Smooth muscle cell (in vitro differentiated cells): ENCODE results near the gene TPSAB1. TPM values are rescaled to one million over a fixed set of nuclear protein-coding genes. Genes with fewer than 3 reads are reported as not detected.
"Not testable (repeated sequence)": the region's sequence is repeated elsewhere in the genome, so short reads cannot be mapped to it uniquely, and the experiment has no call there.

Experiments
- DNase-seq: peaks from one replicate; lab custom pipeline; 2025; ENCODE audit not compliant: unreplicated experiment; lab: John Stamatoyannopoulos, UW
- H2AFZ ChIP-seq: fragments of 200-600 bp; sonication (generic); 2 replicates; pipeline ENCODE4 v1.6.0; 2016; ENCODE audit warnings: antibody characterized with exemption, low read depth, mild to moderate bottlenecking
- H3F3A ChIP-seq: fragments of 200-600 bp; sonication (generic); 2 replicates; pipeline ENCODE4 v1.6.0; 2017; ENCODE audit warnings: antibody characterized with exemption, low read depth
- H3K27ac ChIP-seq: fragments of 200-600 bp; sonication (generic); 2 replicates; pipeline ENCODE4 v1.5.1; 2016; ENCODE audit warnings: low read depth, mild to moderate bottlenecking
- H3K27me3 ChIP-seq: fragments of 200-600 bp; sonication (generic); 2 replicates; pipeline ENCODE4 v1.6.1; 2016; ENCODE audit warnings: low read depth, mild to moderate bottlenecking
- H3K36me3 ChIP-seq: fragments of 200-600 bp; sonication (generic); 2 replicates; pipeline ENCODE4 v1.5.1; 2016; ENCODE audit warnings: low read depth
- H3K4me1 ChIP-seq: fragments of 200-600 bp; sonication (generic); 2 replicates; pipeline ENCODE4 v1.5.1; 2016; ENCODE audit warnings: low read depth
- H3K4me2 ChIP-seq: fragments of 200-600 bp; sonication (generic); 2 replicates; pipeline ENCODE4 v1.6.0; 2016; ENCODE audit warnings: mild to moderate bottlenecking
- H3K4me3 ChIP-seq: fragments of 200-600 bp; sonication (generic); 2 replicates; pipeline ENCODE4 v1.5.1; 2016; ENCODE audit warnings: mild to moderate bottlenecking
- H3K79me2 ChIP-seq: fragments of 200-600 bp; sonication (generic); 2 replicates; pipeline ENCODE4 v1.6.0; 2016; ENCODE audit warnings: low read depth, mild to moderate bottlenecking
- H3K9ac ChIP-seq: fragments of 200-600 bp; sonication (generic); 2 replicates; pipeline ENCODE4 v1.6.0; 2016; ENCODE audit warnings: low read depth
- H3K9me3 ChIP-seq: fragments of 200-600 bp; sonication (generic); replicated peaks from 2 replicates; pipeline ENCODE4 v1.5.1; 2016; ENCODE audit warnings: low read depth
- H4K20me1 ChIP-seq: fragments of 200-600 bp; sonication (generic); 2 replicates; pipeline ENCODE4 v1.6.0; 2016; ENCODE audit warnings: low read depth
- CTCF ChIP-seq: fragments of 200-600 bp; sonication (generic); IDR thresholded peaks from 2 replicates; pipeline ENCODE4 v1.5.1; 2017; ENCODE audit warnings: borderline replicate concordance, mild to moderate bottlenecking, antibody characterized with exemption; ENCODE audit not compliant: insufficient read depth, poor library complexity, severe bottlenecking
- WGBS: methylation state at CpG from one replicate; pipeline ENCODE4 v1.1.7; 2016; ENCODE audit warnings: low lambda C conversion rate; 5-methylcytosine and 5-hydroxymethylcytosine counted together
- polyA plus RNA-seq: library from polyadenylated mRNA; unstranded; fragments of >200 nt; fragmentation: Nextera tagmentation; extraction: Ambion mirVana; gene quantifications from 2 replicates; pipeline ENCODE4 v1.2.1, GENCODE V29; 2016
- total RNA-seq: library from RNA; depleted of rRNA; stranded (reverse); fragments of >200 nt; gene quantifications from 2 replicates; pipeline ENCODE4 v1.2.3, GENCODE V29; 2014

Gene TPSAB1
- total and polyA plus RNA-seq, 2 experiments from 2014 or later = not detected

GRCh38 chr16:1232049-1232748 lies 8.3 kb upstream of the TPSAB1 start:
- WGBS = no CpG with 5 or more reads among the region's 47 CpGs
- H3K9ac ChIP-seq, H3K9me3 ChIP-seq, H3K4me1 ChIP-seq, DNase-seq, H3K4me2 ChIP-seq, H3K27ac ChIP-seq, H3K27me3 ChIP-seq, H3K36me3 ChIP-seq, H3F3A ChIP-seq, H2AFZ ChIP-seq, H4K20me1 ChIP-seq, H3K79me2 ChIP-seq, H3K4me3 ChIP-seq: not testable (repeated sequence)

GRCh38 chr16:1236659-1237058 lies 3.8 kb upstream of the TPSAB1 start:
- WGBS = no CpG with 5 or more reads among the region's 29 CpGs
- H2AFZ ChIP-seq, H3K9ac ChIP-seq, H3K36me3 ChIP-seq, H4K20me1 ChIP-seq, H3K4me2 ChIP-seq, H3K4me3 ChIP-seq, H3K9me3 ChIP-seq, H3K4me1 ChIP-seq, H3F3A ChIP-seq, H3K79me2 ChIP-seq, H3K27ac ChIP-seq, H3K27me3 ChIP-seq, DNase-seq: not testable (repeated sequence)

GRCh38 chr16:1237990-1238389 lies 2.5 kb upstream of the TPSAB1 start:
- no peaks in the 10 kb centered on the region for H3K4me1 ChIP-seq
- H4K20me1 ChIP-seq = no peaks in the 10 kb centered on the region
- H3F3A ChIP-seq = no peaks in the 10 kb centered on the region
- no peaks in the 10 kb centered on the region for H3K9me3 ChIP-seq
- H3K27me3 ChIP-seq = no peaks in the 10 kb centered on the region
- no peak overlapping the region for H3K9ac ChIP-seq
- no peak overlapping the region for H2AFZ ChIP-seq
- WGBS = 97% methylated on average over 9 of the region's 9 CpGs
- no peak overlapping the region for H3K4me3 ChIP-seq
- no peak for TF ChIP-seq CTCF
- DNase-seq = no peak
- no peak overlapping the region for H3K27ac ChIP-seq
- H3K36me3 ChIP-seq = no peaks in the 10 kb centered on the region
- H3K4me2 ChIP-seq = no peak overlapping the region
- H3K79me2 ChIP-seq = no peaks in the 10 kb centered on the region

GRCh38 chr16:1238909-1239308 lies 1.6 kb upstream of the TPSAB1 start:
- H2AFZ ChIP-seq, H3K4me1 ChIP-seq, H3K4me2 ChIP-seq, H3F3A ChIP-seq, H3K36me3 ChIP-seq, H3K27me3 ChIP-seq, H3K79me2 ChIP-seq, H3K4me3 ChIP-seq, H3K27ac ChIP-seq, DNase-seq, H3K9me3 ChIP-seq, H4K20me1 ChIP-seq, H3K9ac ChIP-seq: not testable (repeated sequence)
- 96% methylated on average over 10 of the region's 23 CpGs for WGBS

- H3K9me3 ChIP-seq, H3F3A ChIP-seq, H3K4me1 ChIP-seq, H4K20me1 ChIP-seq, H3K27me3 ChIP-seq, H3K9ac ChIP-seq, H3K36me3 ChIP-seq, H3K27ac ChIP-seq, H2AFZ ChIP-seq, H3K79me2 ChIP-seq, H3K4me3 ChIP-seq, DNase-seq, H3K4me2 ChIP-seq: not testable (repeated sequence)
- WGBS = 100% methylated on average over 2 of the region's 9 CpGs
Measured at GRCh38 chr16:1239575-1239974, 930 bp upstream of the TPSAB1 start.

- H3K9ac ChIP-seq, H3K27me3 ChIP-seq, H3K4me1 ChIP-seq, H3K79me2 ChIP-seq, H3K4me2 ChIP-seq, H4K20me1 ChIP-seq, H3K27ac ChIP-seq, H3K4me3 ChIP-seq, H2AFZ ChIP-seq, H3F3A ChIP-seq, H3K36me3 ChIP-seq, DNase-seq, H3K9me3 ChIP-seq: not testable (repeated sequence)
- WGBS = 90% methylated on average over 10 of the region's 15 CpGs
Measured at GRCh38 chr16:1241081-1241480, 576 bp downstream of the TPSAB1 start.

GRCh38 chr16:1243363-1243762 lies 2.9 kb downstream of the TPSAB1 start:
- not testable (repeated sequence) for H3K27me3 ChIP-seq, H3K36me3 ChIP-seq, H3K4me1 ChIP-seq, H4K20me1 ChIP-seq, H3K27ac ChIP-seq, H3K9ac ChIP-seq, H3K4me2 ChIP-seq, DNase-seq, H3K4me3 ChIP-seq, H3K9me3 ChIP-seq, H2AFZ ChIP-seq, H3K79me2 ChIP-seq, H3F3A ChIP-seq
- WGBS = 82% methylated on average over 9 of the region's 11 CpGs
